ENCODE measurements around the gene THAP7. TPM values are rescaled to one million over a fixed set of nuclear protein-coding genes. Genes with fewer than 3 reads are reported as not detected.

THAP7 gene
- polyA plus RNA-seq, 1 donor: 19.8 TPM

DNA sequence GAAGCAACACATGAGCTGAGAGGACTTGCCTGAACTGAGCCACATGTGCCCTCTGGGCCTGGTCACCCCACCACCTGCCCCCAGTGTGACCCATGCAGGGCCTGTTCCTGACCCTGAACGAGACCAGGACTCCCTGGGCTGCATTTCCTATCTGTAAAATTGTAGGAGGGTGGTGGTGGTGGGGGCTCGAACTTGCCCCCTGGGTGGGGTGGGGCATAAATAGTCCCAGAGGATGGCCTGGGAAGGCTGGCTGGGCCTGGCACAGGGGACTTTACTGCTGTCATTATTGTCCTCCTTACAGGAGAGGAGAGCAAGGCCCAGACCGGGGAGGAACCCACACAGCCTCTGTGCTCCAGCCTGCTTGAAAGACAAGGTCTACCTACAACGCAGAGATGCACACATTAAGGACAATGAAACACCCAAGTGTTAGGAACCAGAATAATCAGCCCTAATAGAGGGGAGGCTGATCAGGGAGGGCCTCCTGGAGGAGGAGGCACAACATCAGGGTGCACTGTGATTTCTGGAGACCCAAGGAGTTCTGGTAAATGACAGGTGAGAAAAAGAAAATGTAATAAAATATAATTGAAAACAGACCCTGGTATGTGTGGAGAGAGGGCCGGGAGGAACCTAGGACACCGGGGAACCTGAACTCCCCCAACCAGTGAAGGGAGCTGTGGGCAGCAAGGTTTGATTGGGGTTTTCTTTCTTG, 37.7 kb downstream of the THAP7 start:
- no peak for DNase-seq

DNA sequence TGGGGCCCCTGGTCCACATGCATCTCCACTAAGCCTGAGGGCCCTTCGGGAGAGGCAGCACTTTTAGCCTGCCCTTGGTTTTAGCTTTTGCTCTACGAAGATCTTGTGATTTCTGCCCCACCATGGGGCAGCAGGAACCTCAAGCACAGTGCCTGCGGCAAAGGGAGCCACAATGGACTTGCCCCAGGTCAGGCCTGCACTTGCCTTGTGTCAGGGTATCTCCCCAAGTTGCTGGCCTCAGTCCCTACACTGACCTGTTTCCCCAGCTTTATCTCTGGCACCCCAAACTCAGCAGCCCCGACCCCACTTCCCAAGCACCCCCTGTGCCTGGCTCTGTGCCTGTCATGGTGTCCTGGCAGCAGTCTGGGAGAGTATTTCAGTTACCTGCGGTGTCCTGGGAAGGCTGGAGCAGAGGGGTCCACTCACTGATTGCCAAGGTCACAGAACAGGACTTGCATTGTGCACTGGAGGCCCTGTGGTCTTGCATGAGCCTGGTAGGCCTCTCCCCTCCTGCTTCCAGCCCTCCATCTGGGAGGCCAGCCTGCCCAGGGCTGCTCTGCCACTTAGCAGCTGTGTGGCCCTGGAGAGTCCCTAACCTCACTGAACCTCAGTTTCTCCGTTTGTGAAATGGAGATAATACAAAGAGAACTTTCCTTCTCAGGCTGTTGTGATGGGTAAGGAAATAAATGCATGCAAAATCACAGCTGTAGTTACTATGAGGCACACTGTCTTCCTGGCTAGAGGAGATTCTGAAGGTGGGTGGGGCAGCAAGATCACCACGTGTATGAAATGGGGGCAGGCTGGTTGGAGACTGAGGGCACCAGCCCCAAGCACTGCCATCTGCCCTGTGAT, 38.5 kb downstream of the THAP7 start:
- DNase-seq: no peak

DNA sequence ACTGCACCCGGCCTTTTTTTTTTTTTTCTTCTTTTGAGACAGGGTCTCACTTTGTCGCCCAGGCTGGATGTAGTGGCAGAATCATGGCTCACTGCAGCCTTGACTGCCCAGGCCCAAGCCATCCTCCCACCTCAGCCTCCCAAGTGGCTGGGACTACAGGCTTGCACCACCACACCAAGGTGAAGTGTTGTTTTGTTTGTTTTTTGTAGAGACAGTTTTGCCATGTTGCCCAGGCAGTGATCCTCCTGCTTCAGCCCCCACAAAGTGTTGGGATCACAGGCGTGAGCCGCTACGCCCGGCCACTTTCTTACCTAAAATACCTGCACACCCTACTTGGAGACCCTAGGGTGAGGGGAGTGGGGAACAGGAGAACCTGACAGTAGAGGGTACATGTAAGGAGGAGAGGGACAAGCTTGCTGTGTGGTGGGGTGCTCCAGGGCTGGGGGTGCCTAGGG, 39.4 kb downstream of the THAP7 start:
- DNase-seq: no peak

DNA sequence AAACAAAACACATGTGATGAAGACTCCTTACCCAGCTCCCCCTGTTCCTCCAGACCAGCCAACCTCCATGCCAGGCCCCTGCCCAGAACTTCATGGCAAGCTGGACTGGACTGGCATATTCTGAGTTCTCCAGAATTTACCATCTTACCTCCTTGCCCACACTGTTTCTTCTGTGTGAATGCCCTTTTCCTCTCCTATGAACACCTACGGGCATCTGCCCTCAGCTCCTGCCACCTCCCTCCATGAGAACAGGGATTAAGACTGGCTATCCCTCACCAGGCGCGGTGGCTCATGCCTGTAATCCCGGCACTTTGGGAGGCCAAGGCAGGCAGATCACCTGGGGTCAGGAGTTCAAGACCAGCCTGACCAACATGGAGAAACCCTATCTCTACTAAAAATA, 41.3 kb downstream of the THAP7 start:
- DNase-seq: no peak

DNA sequence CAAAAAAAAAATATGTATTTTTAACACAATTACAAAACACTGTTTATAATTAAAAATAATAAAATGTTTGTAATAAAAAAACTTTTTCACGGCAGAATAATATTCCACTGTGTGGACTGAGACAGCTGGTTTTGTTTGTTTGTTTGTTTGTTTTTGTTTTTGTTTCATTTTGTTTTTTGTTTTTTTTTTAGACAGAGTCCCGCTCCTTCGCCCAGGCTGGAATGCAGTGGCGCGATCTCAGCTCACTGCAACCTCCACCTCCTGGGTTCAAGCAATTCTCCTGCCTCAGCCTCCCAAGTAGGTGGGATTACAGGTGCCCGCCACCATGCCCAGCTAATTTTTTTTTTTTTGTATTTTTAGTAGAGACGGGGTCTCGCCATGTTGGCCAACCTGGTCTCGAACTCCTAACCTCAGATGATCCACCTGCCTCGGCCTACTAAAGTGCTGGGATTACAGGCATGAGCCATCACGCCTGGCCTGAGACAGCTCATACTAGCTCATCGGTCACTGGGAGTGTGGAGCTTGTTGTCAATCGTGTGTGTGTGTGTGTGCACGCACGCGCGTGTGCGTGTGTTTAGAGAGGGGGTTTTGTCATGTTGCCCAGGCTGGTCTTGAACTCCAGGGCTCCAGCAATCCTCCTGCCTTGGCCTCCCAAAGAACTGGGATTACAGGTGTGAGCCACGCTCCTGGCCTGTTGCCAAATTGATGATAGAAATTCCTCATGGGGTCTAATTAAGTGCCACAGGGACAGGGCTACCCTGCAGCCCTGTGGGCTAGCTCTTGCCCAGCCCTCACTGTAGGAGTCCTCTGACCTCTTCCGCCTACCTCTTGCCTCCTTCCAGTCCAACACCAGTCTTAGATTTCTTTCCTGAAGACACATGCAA, 42.1 kb downstream of the THAP7 start:
- no peak for DNase-seq

DNA sequence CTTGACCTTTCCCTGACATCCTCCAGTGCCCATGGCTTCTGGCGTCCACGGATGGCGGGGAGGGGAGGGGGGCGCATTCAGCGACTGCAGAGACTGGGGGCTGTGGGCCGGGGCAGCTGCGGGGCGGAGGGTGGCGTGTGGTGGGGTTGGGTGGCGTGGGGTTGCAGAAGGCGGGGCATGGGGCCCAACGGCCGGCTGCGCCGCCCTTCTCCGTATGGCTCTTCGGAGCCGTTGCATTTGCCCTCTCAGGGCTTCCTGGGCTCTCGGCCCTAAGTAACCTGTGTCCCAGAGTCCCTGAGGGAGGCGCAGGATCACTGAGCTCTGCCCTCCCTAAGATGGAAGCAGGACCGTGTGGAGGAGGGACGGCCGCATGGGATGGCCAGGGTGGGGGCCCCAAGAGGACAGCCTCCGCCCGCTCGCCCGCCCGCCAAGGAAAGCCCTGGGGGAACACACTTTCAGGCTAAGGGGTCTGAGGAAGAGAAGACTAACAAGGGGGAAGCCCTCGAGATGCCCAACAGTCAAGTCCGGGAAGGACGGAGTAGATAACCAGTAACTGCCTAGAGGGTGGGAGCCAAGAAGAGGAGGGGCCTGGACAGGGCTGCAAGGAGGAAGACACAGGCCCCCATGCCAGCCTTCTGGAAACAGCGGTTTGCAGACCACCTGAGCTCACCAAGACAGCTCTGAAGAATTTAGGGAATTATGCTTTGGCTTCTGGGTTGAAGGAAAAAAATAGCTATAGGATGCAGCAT, 44.1 kb downstream of the THAP7 start:
- no peak for DNase-seq

DNA sequence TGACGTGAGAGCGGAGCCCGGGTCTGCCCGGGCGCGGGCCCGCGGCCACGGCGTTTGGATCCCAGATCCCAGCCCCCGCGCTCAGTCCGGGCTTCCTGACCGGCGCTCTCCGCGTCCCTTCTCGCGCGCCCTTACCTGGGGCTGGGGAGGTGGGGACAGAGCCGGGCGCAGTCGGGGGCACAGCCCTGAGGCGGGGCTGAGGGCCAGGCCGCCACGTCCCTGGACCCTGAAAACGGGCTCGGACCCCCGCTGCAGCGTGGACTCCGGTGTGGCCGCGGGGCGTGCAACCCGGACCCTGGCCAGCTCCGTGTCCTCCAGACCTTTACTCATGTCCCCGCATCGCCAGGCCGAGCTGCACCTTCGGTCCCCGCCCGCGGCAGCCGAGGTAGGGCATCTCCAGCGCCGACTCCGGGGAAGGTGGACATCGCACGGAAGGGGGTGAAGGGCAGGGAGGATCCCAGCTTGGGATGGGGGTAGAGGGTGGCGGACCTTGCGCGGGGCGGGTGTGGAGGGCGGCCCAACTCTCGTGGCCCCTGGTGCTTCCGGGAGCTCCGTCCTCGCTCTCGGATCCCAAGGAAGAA, 44.7 kb downstream of the THAP7 start:
- DNase-seq: no peak

DNA sequence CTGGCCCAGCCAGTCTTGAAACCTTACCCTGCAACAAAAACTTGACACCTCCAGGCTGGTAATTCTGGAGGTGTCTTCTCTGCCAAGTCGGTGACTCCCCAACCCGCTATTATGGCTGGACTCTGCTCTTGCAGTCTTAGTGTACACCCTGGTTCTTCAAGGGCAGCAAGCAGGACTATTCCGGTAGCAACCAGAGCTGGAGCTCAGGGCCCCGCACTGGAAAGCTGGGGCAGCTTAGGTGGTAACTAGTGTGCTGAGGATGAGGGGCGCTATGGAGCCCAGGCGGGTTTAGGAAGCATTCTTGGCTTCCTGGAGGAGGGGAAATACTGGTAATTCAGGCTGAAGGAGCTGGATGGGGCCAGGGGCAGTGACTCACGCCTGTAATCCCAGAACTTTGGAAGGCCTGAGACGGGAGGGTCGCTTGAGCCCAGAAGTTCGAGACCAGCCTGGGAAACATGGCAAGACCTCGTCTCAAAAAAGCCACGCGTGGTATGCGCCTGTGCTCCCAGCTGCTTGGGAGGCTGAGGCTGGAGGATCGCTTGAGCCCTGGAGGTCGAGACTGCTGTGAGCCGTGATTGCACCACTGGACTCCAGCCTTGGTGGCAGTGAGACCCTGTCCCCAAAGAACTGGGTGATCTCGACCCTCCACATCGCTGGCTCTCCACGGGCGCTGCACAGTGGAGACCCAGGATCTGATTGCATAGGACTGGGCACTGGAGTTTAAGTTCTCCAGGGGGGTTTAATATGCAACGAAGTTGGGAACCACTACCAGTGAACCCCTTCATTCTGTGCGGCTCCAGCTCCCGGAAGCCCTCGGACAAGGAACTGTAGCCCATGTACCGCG, 45.4 kb downstream of the THAP7 start:
- no peak for DNase-seq

DNA sequence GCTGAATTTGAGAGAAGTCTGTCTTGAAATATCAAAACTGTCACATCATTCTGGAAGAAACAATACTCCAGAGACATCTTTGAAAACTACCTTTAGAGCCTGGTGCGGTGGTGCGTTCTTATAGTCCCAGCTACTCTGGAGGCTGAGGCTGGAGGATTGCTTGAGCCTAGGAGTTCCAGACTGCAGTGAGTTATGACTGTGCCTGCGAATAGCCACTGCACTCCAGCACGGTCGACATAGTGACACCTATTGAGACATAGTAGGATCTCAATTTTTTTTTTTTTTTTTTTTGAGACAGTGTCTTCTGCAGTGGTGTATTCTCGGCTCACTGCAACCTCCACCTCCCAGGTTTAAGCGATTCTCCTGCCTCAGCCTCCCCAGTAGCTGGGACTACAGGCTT, 46.4 kb downstream of the THAP7 start:
- no peak for DNase-seq

DNA sequence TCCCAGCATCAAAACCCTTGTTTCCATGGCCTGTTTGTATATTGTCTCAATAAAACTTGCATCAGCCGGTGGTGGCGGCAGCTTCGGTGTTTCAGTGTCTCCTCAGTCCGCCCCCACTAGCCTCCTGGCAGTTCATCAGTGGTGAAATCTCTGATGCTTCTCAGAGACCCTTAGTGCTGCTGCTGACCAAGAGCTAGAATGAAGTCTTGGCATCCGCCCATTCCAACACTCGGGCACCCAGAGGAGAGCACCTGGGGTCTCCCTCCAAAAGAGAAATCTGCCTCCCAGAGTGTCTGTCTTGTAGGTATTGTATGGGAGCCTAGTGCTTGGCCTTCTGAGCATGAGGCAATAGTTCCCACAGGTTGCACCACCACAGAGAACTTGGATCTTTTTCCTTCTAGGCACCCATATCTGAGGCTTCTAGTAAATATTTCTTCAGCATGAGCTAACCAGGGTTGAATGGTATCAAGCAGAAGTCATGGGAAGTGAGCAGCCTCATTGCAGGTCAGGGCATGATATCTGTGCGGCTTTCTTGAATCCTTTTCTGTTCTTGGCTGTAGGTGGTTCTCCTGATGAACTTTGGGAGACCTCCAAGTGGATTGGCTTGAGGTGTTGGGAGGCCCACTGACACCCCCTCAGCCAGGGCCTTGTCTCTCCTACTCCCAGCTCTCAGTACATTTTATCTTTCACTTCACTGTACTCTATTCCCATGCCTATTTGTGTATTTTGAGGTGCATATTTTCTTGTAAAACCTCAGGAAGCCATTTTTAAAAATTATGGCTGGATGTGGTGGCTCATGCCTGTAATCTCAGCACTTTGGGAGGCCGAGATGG, 48.0 kb downstream of the THAP7 start:
- no peak for DNase-seq

DNA sequence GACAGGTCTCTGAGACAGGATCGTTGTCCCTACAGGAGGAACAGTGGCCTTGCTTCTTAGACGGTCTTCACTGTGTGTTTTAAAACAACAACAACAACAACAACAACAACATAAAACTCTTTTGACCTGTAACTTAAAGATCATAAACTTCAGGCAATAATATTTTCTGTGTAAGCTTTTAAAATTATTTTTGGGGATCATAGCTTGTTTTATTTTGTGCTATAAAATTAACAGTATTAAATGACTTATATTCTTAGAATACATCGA, 48.6 kb downstream of the THAP7 start:
- DNase-seq: no peak

DNA sequence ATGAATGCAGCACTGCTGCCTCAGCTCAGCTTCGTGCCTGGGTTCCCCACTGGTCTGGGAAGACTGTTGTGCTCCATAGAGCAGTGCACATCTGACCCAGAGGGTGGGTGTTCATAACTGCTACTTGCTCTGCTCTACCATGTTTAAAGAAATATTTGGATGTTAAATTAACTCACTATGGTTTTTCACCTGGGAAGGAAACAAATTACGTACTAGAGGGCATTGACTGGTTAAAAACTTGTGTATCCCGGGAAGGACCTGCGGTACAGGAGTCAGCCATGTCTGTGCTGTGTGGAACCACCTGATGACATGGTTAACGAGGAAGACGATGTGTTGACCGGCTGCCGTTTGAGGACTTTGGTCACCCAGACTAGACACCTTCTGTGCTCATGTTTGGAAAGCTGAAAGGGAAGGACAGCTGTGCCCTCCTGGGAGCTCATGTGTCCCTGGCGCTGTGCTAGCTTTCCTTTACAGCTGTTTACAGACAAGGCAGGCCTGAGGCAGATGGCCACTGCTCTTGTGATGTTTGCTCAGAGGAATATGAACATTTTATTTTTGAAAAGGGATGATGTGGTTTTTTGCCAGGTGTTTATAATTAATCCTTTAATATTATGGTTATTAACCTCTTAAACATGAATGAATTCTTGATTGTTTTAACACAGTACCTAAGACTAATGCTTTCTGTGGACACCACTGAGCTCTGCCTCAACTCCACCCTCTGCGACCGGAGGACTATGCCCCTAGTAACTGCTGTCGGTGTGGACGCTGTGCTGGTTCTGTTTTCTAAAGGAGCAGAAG, 49.2 kb downstream of the THAP7 start:
- no peak for DNase-seq

DNA sequence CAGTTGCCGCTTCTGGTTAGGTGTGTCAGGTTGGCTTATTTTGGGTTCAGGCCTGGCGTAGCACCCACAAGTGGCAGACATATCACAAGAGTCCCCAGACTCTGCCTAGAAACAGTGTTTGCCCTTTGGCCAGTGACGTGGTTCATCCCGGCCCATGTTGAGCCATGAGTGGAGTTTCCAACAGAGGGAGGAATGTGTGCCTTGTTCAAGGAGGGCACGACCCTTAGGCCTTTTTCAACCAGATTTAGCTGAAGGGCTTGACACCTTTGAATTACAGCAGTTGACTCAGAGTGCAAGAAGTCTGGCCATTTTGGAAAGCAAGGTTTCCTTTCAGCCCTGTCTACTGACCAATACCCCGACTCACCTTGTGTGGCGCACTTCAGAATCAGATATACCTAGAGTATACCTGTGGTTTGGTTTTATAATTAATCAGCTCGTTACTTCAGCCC, 50.0 kb downstream of the THAP7 start:
- no peak for DNase-seq

DNA sequence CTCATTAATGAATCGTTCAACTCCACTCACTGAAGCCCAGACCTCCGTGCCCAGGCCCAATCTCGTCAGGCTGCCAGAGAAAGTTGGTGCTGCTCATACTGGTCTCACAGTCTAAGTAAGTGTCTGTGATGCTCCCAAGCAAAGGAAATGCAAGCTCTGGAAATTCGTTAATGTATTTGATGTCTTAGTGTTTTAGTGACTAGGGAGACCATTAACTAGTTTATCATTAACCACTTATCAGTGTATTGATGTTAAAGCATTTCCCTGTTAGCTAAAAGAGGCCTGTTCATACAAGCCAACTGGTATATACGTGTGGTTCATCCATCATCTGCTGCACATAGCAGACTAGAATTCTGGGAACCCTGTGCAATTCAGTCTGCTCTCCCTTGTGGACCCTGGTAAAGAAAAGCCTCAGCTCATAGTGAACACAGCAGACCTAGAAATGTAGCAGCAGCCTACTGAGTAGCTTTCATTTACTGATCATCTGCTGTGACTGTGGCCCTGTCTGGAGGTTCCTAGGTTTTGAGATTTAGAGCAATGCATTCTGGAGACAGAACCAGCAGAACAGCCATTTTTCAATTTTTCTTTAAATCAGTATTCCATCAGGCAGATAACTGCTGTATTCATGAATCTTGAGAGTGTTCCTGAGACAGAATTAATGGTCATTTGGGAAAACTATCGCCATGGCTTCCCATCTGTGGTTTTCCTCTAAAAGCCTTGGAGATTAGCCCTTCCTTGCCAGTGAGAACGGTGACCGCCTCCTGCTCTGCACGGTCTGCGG, 50.6 kb downstream of the THAP7 start:
- DNase-seq: no peak

DNA sequence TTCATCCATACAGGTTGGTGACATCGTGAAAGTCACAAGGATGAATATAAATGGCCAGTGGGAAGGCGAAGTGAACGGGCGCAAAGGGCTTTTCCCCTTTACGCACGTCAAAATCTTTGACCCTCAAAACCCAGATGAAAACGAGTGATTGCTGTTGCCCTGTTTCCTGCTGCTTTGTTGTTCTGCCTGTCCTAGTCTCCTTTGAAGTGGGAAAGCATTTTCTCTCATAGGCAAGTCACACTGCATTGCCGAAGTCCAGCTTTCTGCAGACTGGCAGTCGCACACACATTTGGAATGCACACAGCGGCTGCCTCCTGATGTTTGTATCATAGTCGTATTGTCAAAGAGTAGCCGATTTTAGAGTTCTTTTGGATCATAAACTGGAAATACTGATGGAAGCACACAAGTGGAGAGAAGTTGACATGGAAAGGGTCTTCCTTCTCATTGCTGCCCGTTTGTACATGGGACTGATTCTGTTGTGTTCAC, 52.2 kb downstream of the THAP7 start:
- no peak for DNase-seq
